Stomach (tissue), 4 donors: ENCODE data around the gene ZFYVE9.

Experiments
- CTCF ChIP-seq, 7 experiments: fragments of 450-650 bp in 4 of 7; fragments of 200-600 bp in 3 of 7; sonication (generic) in 3 of 7; IDR thresholded peaks; one replicate each; pipeline ENCODE4 v1.5.1; 2016 to 2019; ENCODE audit warnings: antibody characterized with exemption in 7 of 7, control low read depth in 2 of 7, mild to moderate bottlenecking in 1 of 7
- POLR2A ChIP-seq, 4 donors: fragments of 450-650 bp; IDR thresholded peaks; one replicate each; pipeline ENCODE4 v1.6.1; 2016; ENCODE audit warnings: antibody characterized with exemption in 4 of 4, control low read depth in 2 of 4, mild to moderate bottlenecking in 1 of 4, moderate library complexity in 1 of 4

- TF ChIP-seq CTCF (IDR thresholded peaks at IDR 0.05), result no peak
- no peak for TF ChIP-seq POLR2A (IDR thresholded peaks at IDR 0.05)
Observed at GRCh38 chr1:52203935-52204625, 62.2 kb downstream of the ZFYVE9 start.
